ENCODE measurements around the gene C2orf80. TPM values are rescaled to one million over a fixed set of nuclear protein-coding genes. Genes with fewer than 3 reads are reported as not detected.

Gene C2orf80
- total RNA-seq, 8 experiments from 2014 or later, result 0.61 to 217 (median 12.9) TPM

- WGBS, 10 experiments, result 0 to 100% (median 15%) methylated on average over 1 to 3 of the region's 3 CpGs; no CpG with 5 or more reads in 3 of the 10 experiments
- in situ Hi-C loops (cut with MboI; ENCODE audit: low pct_unique_long_range_greater_than_20kb in 2 of 9, low sequenced_read_pairs in 9 of 9, unreplicated experiment in 9 of 9), result no loop called here
- ATAC-seq (replicated peaks in 6 of 8), result peak in 4 of 8 experiments; percentile 22 to 85 (median 73)
- no peak overlapping the region for H3K27ac ChIP-seq
- peaks cover 0 to 6% of the 10 kb centered on the region in 2 donors for H3K4me1 ChIP-seq (replicated peaks in 1 of 2)
- H3K4me3 ChIP-seq, result no peak overlapping the region
Observed at GRCh38 chr2:208195531-208195930, 5.7 kb upstream of the C2orf80 start.

- peaks cover 13 to 19% of the 10 kb centered on the region in 2 donors for H3K4me1 ChIP-seq (replicated peaks in 1 of 2)
- in situ Hi-C loops (cut with MboI; ENCODE audit: low pct_unique_long_range_greater_than_20kb in 2 of 9, low sequenced_read_pairs in 9 of 9, unreplicated experiment in 9 of 9), result no loop called here
- peak in 7 of 8 experiments; percentile 6 to 66 (median 36) for ATAC-seq (replicated peaks in 6 of 8)
- H3K27ac ChIP-seq, result no peak overlapping the region
- WGBS, 10 experiments, result 5 to 92% (median 52%) methylated on average over 1 to 8 of the region's 8 CpGs
- H3K4me3 ChIP-seq, result no peak overlapping the region
Observed at GRCh38 chr2:208192611-208193236, 2.9 kb upstream of the C2orf80 start.

GRCh38 chr2:208189069-208189809 lies 591 bp downstream of the C2orf80 start:
- in situ Hi-C loops (cut with MboI; ENCODE audit: low pct_unique_long_range_greater_than_20kb in 2 of 9, low sequenced_read_pairs in 9 of 9, unreplicated experiment in 9 of 9), result no loop called here
- peak; percentile 43 to 80 (median 74) for ATAC-seq (replicated peaks in 6 of 8)
- Histone ChIP-seq H3K4me1 (replicated peaks in 1 of 2) (peaks cover 13 to 19% of the 10 kb centered on the region in 2 donors), H3K4me3 (peak overlapping the region; percentile 27 to 43 (median 36)), H3K27ac (peak overlapping the region; percentile 75 to 81)
- WGBS, 10 experiments, result 0 to 30% (median 12%) methylated on average over 1 to 5 of the region's 5 CpGs; no CpG with 5 or more reads in 2 of the 10 experiments

- H3K4me1 ChIP-seq (replicated peaks in 1 of 2), result peaks cover 19% of the 10 kb centered on the region in 2 donors
- WGBS, 10 experiments, result 0 to 100% (median 80%) methylated on average over 1 to 2 of the region's 2 CpGs; no CpG with 5 or more reads in 1 of the 10 experiments
- peak in 1 of 8 experiments; percentile 26 for ATAC-seq (replicated peaks in 6 of 8)
- in situ Hi-C loops (cut with MboI; ENCODE audit: low pct_unique_long_range_greater_than_20kb in 2 of 9, low sequenced_read_pairs in 9 of 9, unreplicated experiment in 9 of 9), result no loop called here
- H3K4me3 ChIP-seq, result no peak overlapping the region
- H3K27ac ChIP-seq, result no peak overlapping the region
Observed at GRCh38 chr2:208186893-208187292, 2.9 kb downstream of the C2orf80 start.

- WGBS, 10 experiments, result 0 to 100% (median 66%) methylated on average over 2 to 5 of the region's 5 CpGs; no CpG with 5 or more reads in 2 of the 10 experiments
- in situ Hi-C loops (cut with MboI; ENCODE audit: low pct_unique_long_range_greater_than_20kb in 2 of 9, low sequenced_read_pairs in 9 of 9, unreplicated experiment in 9 of 9), result no loop called here
- H3K4me1 ChIP-seq (replicated peaks in 1 of 2), result peaks cover 19% of the 10 kb centered on the region in 2 donors
- H3K27ac ChIP-seq, result no peak overlapping the region
- ATAC-seq (replicated peaks in 6 of 8), result peak in 1 of 8 experiments; percentile 5
- no peak overlapping the region for H3K4me3 ChIP-seq
Observed at GRCh38 chr2:208186465-208186864, 3.4 kb downstream of the C2orf80 start.

- Histone ChIP-seq H3K4me3 (no peak overlapping the region), H3K4me1 (replicated peaks in 1 of 2) (peaks cover 9 to 13% of the 10 kb centered on the region in 2 donors), H3K27ac (no peak overlapping the region)
- 9 to 75% (median 54%) methylated on average over 1 to 10 of the region's 12 CpGs for WGBS, 10 experiments
- in situ Hi-C loops (cut with MboI; ENCODE audit: low pct_unique_long_range_greater_than_20kb in 2 of 9, low sequenced_read_pairs in 9 of 9, unreplicated experiment in 9 of 9), result no loop called here
- peak in 1 of 8 experiments; percentile 44 for ATAC-seq (replicated peaks in 6 of 8)
Observed at GRCh38 chr2:208183972-208184705, 5.7 kb downstream of the C2orf80 start.

- Histone ChIP-seq H3K4me3 (no peak overlapping the region), H3K4me1 (replicated peaks in 1 of 2) (peaks cover 3 to 7% of the 10 kb centered on the region in 2 donors), H3K27ac (no peak overlapping the region)
- in situ Hi-C loops (cut with MboI; ENCODE audit: low pct_unique_long_range_greater_than_20kb in 2 of 9, low sequenced_read_pairs in 9 of 9, unreplicated experiment in 9 of 9), result no loop called here
- no peak for ATAC-seq (replicated peaks in 6 of 8)
- 60 to 100% (median 81%) methylated on average over 1 to 6 of the region's 7 CpGs; no CpG with 5 or more reads in 5 of the 10 experiments for WGBS, 10 experiments
Observed at GRCh38 chr2:208183526-208183925, 6.3 kb downstream of the C2orf80 start.

GRCh38 chr2:208182835-208183234 lies 7.0 kb downstream of the C2orf80 start:
- 33 to 100% (median 82%) methylated on average over 1 to 3 of the region's 3 CpGs; no CpG with 5 or more reads in 1 of the 10 experiments for WGBS, 10 experiments
- in situ Hi-C loops (cut with MboI; ENCODE audit: low pct_unique_long_range_greater_than_20kb in 2 of 9, low sequenced_read_pairs in 9 of 9, unreplicated experiment in 9 of 9), result no loop called here
- no peak for ATAC-seq (replicated peaks in 6 of 8)
- Histone ChIP-seq H3K27ac (no peak overlapping the region), H3K4me1 (replicated peaks in 1 of 2) (peaks cover 2 to 6% of the 10 kb centered on the region in 2 donors), H3K4me3 (no peak overlapping the region)

- Histone ChIP-seq H3K27ac (no peak overlapping the region), H3K4me1 (replicated peaks in 1 of 2) (peaks cover 2 to 9% of the 10 kb centered on the region in 2 donors), H3K4me3 (no peak overlapping the region)
- peak in 1 of 8 experiments; percentile 4 for ATAC-seq (replicated peaks in 6 of 8)
- in situ Hi-C loops (cut with MboI; ENCODE audit: low pct_unique_long_range_greater_than_20kb in 2 of 9, low sequenced_read_pairs in 9 of 9, unreplicated experiment in 9 of 9), result loop anchor here in 1 of 9 experiments (10.0 kb wide), 1 partner anchor 66 kb away; no protein-coding TSS in a partner anchor
- 89 to 100% methylated on average over 1 to 2 of the region's 4 CpGs; no CpG with 5 or more reads in 8 of the 10 experiments for WGBS, 10 experiments
Observed at GRCh38 chr2:208179028-208179609, 10.7 kb downstream of the C2orf80 start.

- H3K4me3 ChIP-seq, result no peak overlapping the region
- H3K4me1 ChIP-seq (replicated peaks in 1 of 2), result peaks cover 0 to 4% of the 10 kb centered on the region in 2 donors
- H3K27ac ChIP-seq, result no peak overlapping the region
- in situ Hi-C loops (cut with MboI; ENCODE audit: low pct_unique_long_range_greater_than_20kb in 2 of 9, low sequenced_read_pairs in 9 of 9, unreplicated experiment in 9 of 9), result loop anchor here in 1 of 9 experiments (10.0 kb wide), 1 partner anchor 69 kb away; no protein-coding TSS in a partner anchor
- peak; percentile 9 to 72 (median 46) for ATAC-seq (replicated peaks in 6 of 8)
- WGBS, 10 experiments, result 41 to 88% (median 61%) methylated on average over 2 to 6 of the region's 6 CpGs
Observed at GRCh38 chr2:208175840-208176153, 14.0 kb downstream of the C2orf80 start.

- ATAC-seq (replicated peaks in 6 of 8), result peak; percentile 89 to 100 (median 100)
- Histone ChIP-seq H3K27ac (no peak overlapping the region), H3K4me3 (no peak overlapping the region), H3K4me1 (replicated peaks in 1 of 2) (peaks cover 0 to 4% of the 10 kb centered on the region in 2 donors)
- in situ Hi-C loops (cut with MboI; ENCODE audit: low pct_unique_long_range_greater_than_20kb in 2 of 9, low sequenced_read_pairs in 9 of 9, unreplicated experiment in 9 of 9), result loop anchor here in 1 of 9 experiments (10.0 kb wide), 1 partner anchor 70 kb away; no protein-coding TSS in a partner anchor
- WGBS, 10 experiments, result 10 to 37% (median 28%) methylated on average over 1 to 13 of the region's 21 CpGs
Observed at GRCh38 chr2:208175069-208175839, 14.6 kb downstream of the C2orf80 start.

GRCh38 chr2:208174144-208174543 lies 15.7 kb downstream of the C2orf80 start:
- H3K27ac ChIP-seq, result no peak overlapping the region
- no peak for ATAC-seq (replicated peaks in 6 of 8)
- in situ Hi-C loops (cut with MboI; ENCODE audit: low pct_unique_long_range_greater_than_20kb in 2 of 9, low sequenced_read_pairs in 9 of 9, unreplicated experiment in 9 of 9), result loop anchor here in 1 of 9 experiments (10.0 kb wide), 1 partner anchor 71 kb away; no protein-coding TSS in a partner anchor
- H3K4me3 ChIP-seq, result no peak overlapping the region
- WGBS, 10 experiments, result 60 to 100% (median 95%) methylated on average over 2 to 6 of the region's 9 CpGs; no CpG with 5 or more reads in 2 of the 10 experiments
- H3K4me1 ChIP-seq (replicated peaks in 1 of 2), result peaks cover 0 to 4% of the 10 kb centered on the region in 2 donors

All from motor neuron (in vitro differentiated cells).